ENCODE data around the gene ZNF28. TPM values are rescaled to one million over a fixed set of nuclear protein-coding genes. Genes with fewer than 3 reads are reported as not detected.
"Not testable (repeated sequence)": the region's sequence is repeated elsewhere in the genome, so short reads cannot be mapped to it uniquely, and the experiment has no call there.

ZNF28 gene
- total RNA-seq, 1 experiment from 2014 or later: 29.7 TPM

DNA sequence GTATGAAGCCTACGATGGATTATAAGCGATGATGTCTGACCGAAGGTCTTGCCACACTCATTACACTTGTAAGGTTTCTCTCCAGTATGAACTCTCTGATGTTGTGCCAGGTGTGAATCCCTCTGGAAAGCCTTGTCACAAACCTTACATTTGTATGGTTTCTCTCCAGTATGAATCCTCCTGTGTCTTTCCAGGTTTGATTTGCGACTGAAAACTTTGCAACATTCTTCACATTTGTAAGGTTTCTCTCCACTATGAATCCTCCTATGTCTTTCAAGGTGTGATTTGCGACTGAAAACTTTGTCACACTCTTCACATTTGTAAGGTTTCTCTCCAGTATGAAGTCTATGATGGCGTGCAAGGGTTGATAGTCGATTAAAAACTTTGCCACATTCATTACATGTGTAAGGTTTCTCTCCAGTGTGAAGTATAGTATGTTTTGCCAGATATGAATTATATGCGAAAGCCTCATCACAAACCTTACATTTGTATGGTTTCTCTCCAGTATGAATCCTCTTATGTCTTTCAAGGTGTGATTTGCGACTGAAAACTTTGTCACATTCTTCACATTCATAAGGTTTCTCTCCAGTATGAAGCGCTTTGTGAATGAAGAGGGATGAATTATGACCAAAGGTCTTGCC is 19.5 kb upstream of the ZNF28 start:
- H2AFZ ChIP-seq (ENCODE audit: low read length); POLR2A ChIA-PET (ENCODE audit: unreplicated experiment); H4K20me1 ChIP-seq (ENCODE audit: low read length); H3K9me2 ChIP-seq (replicated peaks; ENCODE audit: low read length); H3K9ac ChIP-seq (ENCODE audit: low read length); H3K4me2 ChIP-seq (ENCODE audit: low read length); ATAC-seq; H3K27me3 ChIP-seq (ENCODE audit: low read length); H3K4me3 ChIP-seq (ENCODE audit: low read length); H3K27ac ChIP-seq (ENCODE audit: low read length); BruUV-seq (replicated peaks); H3F3A ChIP-seq (ENCODE audit: low read length, unreplicated experiment); intact Hi-C loops (cut with micrococcal nuclease); DNase-seq; H3K79me2 ChIP-seq (ENCODE audit: low read length); H3K4me1 ChIP-seq (ENCODE audit: insufficient read depth, low read length); CTCF ChIA-PET: not testable (repeated sequence)
- peaks cover 91% of the 10 kb centered on the region for H3K36me3 ChIP-seq (ENCODE audit: low read depth, low read length)
- peaks cover 78% of the 10 kb centered on the region for H3K9me3 ChIP-seq (ENCODE audit: low read length)

DNA sequence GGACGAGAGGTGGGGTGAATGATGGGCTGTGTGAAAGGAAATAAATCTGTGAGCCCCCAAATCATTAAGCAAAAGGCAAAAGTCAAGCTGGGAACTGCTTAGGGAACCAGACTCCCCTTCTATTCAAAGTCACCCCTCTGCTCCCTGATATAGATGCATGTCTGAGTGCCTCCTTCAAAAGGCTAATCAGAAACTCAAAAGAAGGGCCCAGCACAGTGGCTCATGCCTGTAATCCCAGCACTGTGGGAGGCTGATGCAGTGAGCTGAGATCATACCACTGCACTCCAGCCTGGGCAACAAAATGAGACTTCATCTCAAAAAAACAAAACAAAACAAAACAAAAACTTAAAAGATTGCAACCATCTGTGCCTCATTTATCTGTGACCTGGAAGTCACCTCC is 12.9 kb upstream of the ZNF28 start:
- intact Hi-C loops (cut with micrococcal nuclease); H2AFZ ChIP-seq (ENCODE audit: low read length); H3K4me1 ChIP-seq (ENCODE audit: insufficient read depth, low read length); DNase-seq; POLR2A ChIA-PET (ENCODE audit: unreplicated experiment); H3K4me3 ChIP-seq (ENCODE audit: low read length); ATAC-seq; BruUV-seq (replicated peaks); H3K4me2 ChIP-seq (ENCODE audit: low read length); H3K27me3 ChIP-seq (ENCODE audit: low read length); H3K79me2 ChIP-seq (ENCODE audit: low read length); H3K27ac ChIP-seq (ENCODE audit: low read length); H3F3A ChIP-seq (ENCODE audit: low read length, unreplicated experiment); CTCF ChIA-PET; H4K20me1 ChIP-seq (ENCODE audit: low read length); H3K9ac ChIP-seq (ENCODE audit: low read length); H3K9me2 ChIP-seq (replicated peaks; ENCODE audit: low read length): not testable (repeated sequence)
- Histone ChIP-seq H3K9me3 (ENCODE audit: low read length) (peaks cover 31% of the 10 kb centered on the region), H3K36me3 (ENCODE audit: low read depth, low read length) (peaks cover 29% of the 10 kb centered on the region)

DNA sequence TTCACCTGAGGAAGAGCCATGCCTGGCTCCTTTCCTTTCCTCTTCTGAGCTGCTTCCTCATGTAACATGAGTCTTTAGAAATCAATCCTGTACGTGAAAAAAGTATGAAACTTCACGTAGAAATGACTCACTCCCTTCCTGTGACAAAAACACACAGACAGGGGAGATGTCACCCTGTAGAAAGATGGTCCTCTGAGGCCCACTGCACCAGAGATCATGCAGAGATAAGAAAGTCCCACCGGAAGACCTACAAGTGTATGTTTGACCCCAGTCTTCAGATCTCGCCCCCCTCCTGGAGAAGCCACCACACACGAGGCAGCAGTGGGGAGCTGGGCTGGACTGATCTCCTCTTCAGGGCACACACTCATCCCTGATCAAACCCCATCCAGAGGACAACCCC is 12.1 kb upstream of the ZNF28 start:
- not testable (repeated sequence) for BruUV-seq (replicated peaks); ATAC-seq; H4K20me1 ChIP-seq (ENCODE audit: low read length)

DNA sequence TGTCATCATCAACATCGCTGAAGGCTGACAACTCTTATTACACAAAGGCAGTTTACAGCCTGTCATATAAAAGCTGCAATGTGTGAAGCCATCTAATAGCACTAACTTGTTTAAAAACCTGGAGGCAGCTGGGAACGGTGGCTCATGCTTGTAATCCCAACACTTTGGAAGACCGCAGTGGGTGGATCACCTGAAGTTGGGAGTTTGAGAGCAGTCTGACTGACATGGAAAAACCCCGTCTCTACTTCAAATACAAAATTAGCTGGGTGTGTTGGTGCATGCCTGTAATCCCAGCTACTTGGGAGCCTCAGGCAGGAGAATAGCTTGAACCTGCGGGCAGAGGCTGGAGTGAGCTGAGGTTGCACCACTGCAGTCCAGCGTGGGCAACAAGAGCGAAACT is 8.4 kb upstream of the ZNF28 start:
- H3F3A ChIP-seq (ENCODE audit: low read length, unreplicated experiment); H2AFZ ChIP-seq (ENCODE audit: low read length); H3K9me3 ChIP-seq (ENCODE audit: low read length); ATAC-seq; H3K4me3 ChIP-seq (ENCODE audit: low read length); BruUV-seq (replicated peaks); H3K27ac ChIP-seq (ENCODE audit: low read length); DNase-seq; H4K20me1 ChIP-seq (ENCODE audit: low read length); H3K27me3 ChIP-seq (ENCODE audit: low read length); H3K79me2 ChIP-seq (ENCODE audit: low read length); CTCF ChIA-PET; H3K36me3 ChIP-seq (ENCODE audit: low read depth, low read length); intact Hi-C loops (cut with micrococcal nuclease); H3K9ac ChIP-seq (ENCODE audit: low read length); H3K4me1 ChIP-seq (ENCODE audit: insufficient read depth, low read length); H3K4me2 ChIP-seq (ENCODE audit: low read length); POLR2A ChIA-PET (ENCODE audit: unreplicated experiment); H3K9me2 ChIP-seq (replicated peaks; ENCODE audit: low read length): not testable (repeated sequence)

More for the DNA sequence above, 12.1 kb upstream of the ZNF28 start:
- intact Hi-C loops (cut with micrococcal nuclease); H3K4me1 ChIP-seq (ENCODE audit: insufficient read depth, low read length); H3K27ac ChIP-seq (ENCODE audit: low read length); H3K27me3 ChIP-seq (ENCODE audit: low read length); H3K4me3 ChIP-seq (ENCODE audit: low read length); H3K9ac ChIP-seq (ENCODE audit: low read length); H3F3A ChIP-seq (ENCODE audit: low read length, unreplicated experiment); H3K9me2 ChIP-seq (replicated peaks; ENCODE audit: low read length); POLR2A ChIA-PET (ENCODE audit: unreplicated experiment); H3K79me2 ChIP-seq (ENCODE audit: low read length); DNase-seq; CTCF ChIA-PET; H3K4me2 ChIP-seq (ENCODE audit: low read length); H2AFZ ChIP-seq (ENCODE audit: low read length): not testable (repeated sequence)
- Histone ChIP-seq H3K36me3 (ENCODE audit: low read depth, low read length) (peaks cover 22% of the 10 kb centered on the region; the same call in 1 of the 2 replicates), H3K9me3 (ENCODE audit: low read length) (peaks cover 27% of the 10 kb centered on the region)

GRCh38 chr19:52825765-52826164 is 4.3 kb upstream of the ZNF28 start:
- ChIA-PET POLR2A (ENCODE audit: unreplicated experiment) (interaction anchor here (0.6 kb wide), 1 partner anchor 143 kb away, joined by 4 read pairs; no protein-coding TSS in a partner anchor), CTCF (no interaction called here)
- intact Hi-C loops (cut with micrococcal nuclease): no loop called here
- Histone ChIP-seq H3K4me3 (ENCODE audit: low read length) (no peak overlapping the region), H3K27me3 (ENCODE audit: low read length) (no peaks in the 10 kb centered on the region), H3K9ac (ENCODE audit: low read length) (no peak overlapping the region), H3K9me3 (ENCODE audit: low read length) (0 out of 2 replicates have a peak, but pooled peaks cover 7% of the 10 kb centered on the region), H3K27ac (ENCODE audit: low read length) (no peak overlapping the region), H3K4me1 (ENCODE audit: insufficient read depth, low read length) (no peaks in the 10 kb centered on the region), H3F3A (ENCODE audit: low read length, unreplicated experiment) (no peaks in the 10 kb centered on the region), H2AFZ (ENCODE audit: low read length) (no peak overlapping the region), H3K36me3 (ENCODE audit: low read depth, low read length) (no peaks in the 10 kb centered on the region), H3K79me2 (ENCODE audit: low read length) (peaks cover 4% of the 10 kb centered on the region), H3K4me2 (ENCODE audit: low read length) (no peak overlapping the region), H4K20me1 (ENCODE audit: low read length) (no peaks in the 10 kb centered on the region), H3K9me2 (replicated peaks; ENCODE audit: low read length) (no peaks in the 10 kb centered on the region)
- ATAC-seq (no peak), DNase-seq (no peak)
- TF ChIP-seq CTCF (conservative IDR thresholded peaks at IDR 0.05; ENCODE audit: low read depth, low read length) (no peak), EZH2phosphoT487 (IDR thresholded peaks at IDR 0.05; ENCODE audit: borderline replicate concordance, low read length) (no peak), EZH2 (IDR thresholded peaks at IDR 0.05; ENCODE audit: low read length, unreplicated experiment) (no peak)
- BruUV-seq (replicated peaks): no TSS peak
